Ectodermal cell (in vitro differentiated cells): ENCODE measurements around the gene ABCG8.

Experiments used
- H3K27ac ChIP-seq: 2 replicates; pipeline ENCODE4 v1.7.0; 2013; ENCODE audit warnings: mild to moderate bottlenecking, low read depth, low read length; ENCODE audit not compliant: insufficient read depth, poor library complexity, severe bottlenecking
- H3K27me3 ChIP-seq: 2 replicates; pipeline ENCODE4 v1.7.0; 2013; ENCODE audit warnings: mild to moderate bottlenecking, low read length; ENCODE audit not compliant: insufficient read depth, control insufficient read depth, poor library complexity, severe bottlenecking
- H3K36me3 ChIP-seq: one replicate; pipeline ENCODE4 v1.7.0; 2013; ENCODE audit warnings: low read length; ENCODE audit not compliant: control insufficient read depth, insufficient read depth
- H3K4me1 ChIP-seq: one replicate; pipeline ENCODE4 v1.7.0; 2013; ENCODE audit warnings: low read length; ENCODE audit not compliant: control insufficient read depth, insufficient read depth
- H3K4me3 ChIP-seq: 2 replicates; pipeline ENCODE4 v1.7.0; 2013; ENCODE audit warnings: low read depth, low read length, control low read depth; ENCODE audit not compliant: insufficient read depth
- H3K9me3 ChIP-seq: 2 replicates; pipeline ENCODE4 v1.7.0; 2013; ENCODE audit warnings: mild to moderate bottlenecking, low read length, moderate library complexity; ENCODE audit not compliant: control insufficient read depth
- WGBS, 2 experiments: methylation state at CpG; one replicate each; pipeline ENCODE4 v1.1.7; 2013; ENCODE audit warnings: missing lambda C conversion rate in 2 of 2; 5-methylcytosine and 5-hydroxymethylcytosine counted together

The ABCG8 gene

GRCh38 chr2:43806719-43807031 is 32.1 kb upstream of the ABCG8 start:
- H3K27me3 ChIP-seq, result no peaks in the 10 kb centered on the region
- no peaks in the 10 kb centered on the region for H3K9me3 ChIP-seq
- no peak overlapping the region for H3K4me3 ChIP-seq
- WGBS, 2 experiments, result 94 to 98% methylated on average over 2 of the region's 2 CpGs
- no peaks in the 10 kb centered on the region for H3K36me3 ChIP-seq
- no peak overlapping the region for H3K27ac ChIP-seq
- H3K4me1 ChIP-seq, result no peaks in the 10 kb centered on the region

DNA sequence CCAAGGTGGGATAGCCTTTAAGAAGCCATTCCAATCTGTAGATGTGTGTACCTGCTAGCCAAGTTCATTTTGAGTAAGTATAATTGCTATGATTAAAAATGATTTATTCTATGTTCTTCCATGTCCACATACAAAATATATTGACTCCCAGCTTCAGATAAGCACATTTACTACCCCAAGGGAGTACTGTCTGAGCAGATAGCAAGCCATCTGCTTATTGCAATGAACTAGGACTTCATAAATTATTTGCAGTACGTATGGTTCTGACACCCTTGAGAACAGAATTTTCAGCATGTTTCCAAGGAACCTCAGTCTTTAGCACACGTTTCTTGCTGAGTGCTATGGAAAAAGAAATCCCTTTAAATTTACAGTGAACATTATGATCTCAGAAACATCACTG is 28.3 kb upstream of the ABCG8 start:
- H3K36me3 ChIP-seq, result no peaks in the 10 kb centered on the region
- H3K9me3 ChIP-seq, result no peaks in the 10 kb centered on the region
- H3K27ac ChIP-seq, result no peak overlapping the region
- H3K4me1 ChIP-seq, result no peaks in the 10 kb centered on the region
- 78 to 89% methylated on average over 2 of the region's 2 CpGs for WGBS, 2 experiments
- H3K27me3 ChIP-seq, result no peaks in the 10 kb centered on the region
- no peak overlapping the region for H3K4me3 ChIP-seq

DNA sequence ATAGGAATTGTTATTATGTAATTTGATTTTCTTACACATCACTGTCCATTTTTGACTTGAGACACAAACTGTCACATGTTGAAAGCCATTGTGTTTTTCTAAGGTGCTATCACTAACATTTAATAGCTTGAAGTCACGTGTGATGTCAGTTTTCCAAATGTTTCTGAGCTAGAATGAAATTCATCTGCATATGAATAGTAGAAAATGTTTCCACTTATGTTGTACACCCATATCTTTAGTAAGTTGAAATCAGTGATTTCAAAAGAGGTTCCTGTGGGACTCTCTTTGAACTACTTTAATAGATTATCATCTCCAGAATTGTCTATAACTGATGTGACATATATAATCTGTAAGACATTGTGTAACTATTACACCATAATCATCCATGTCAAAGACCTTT is 27.9 kb upstream of the ABCG8 start:
- no peaks in the 10 kb centered on the region for H3K9me3 ChIP-seq
- 89% methylated on average over 1 of the region's 1 CpG; no CpG with 5 or more reads in 1 of the 2 experiments for WGBS, 2 experiments
- no peaks in the 10 kb centered on the region for H3K4me1 ChIP-seq
- no peaks in the 10 kb centered on the region for H3K27me3 ChIP-seq
- H3K4me3 ChIP-seq, result no peak overlapping the region
- no peak overlapping the region for H3K27ac ChIP-seq
- no peaks in the 10 kb centered on the region for H3K36me3 ChIP-seq

DNA sequence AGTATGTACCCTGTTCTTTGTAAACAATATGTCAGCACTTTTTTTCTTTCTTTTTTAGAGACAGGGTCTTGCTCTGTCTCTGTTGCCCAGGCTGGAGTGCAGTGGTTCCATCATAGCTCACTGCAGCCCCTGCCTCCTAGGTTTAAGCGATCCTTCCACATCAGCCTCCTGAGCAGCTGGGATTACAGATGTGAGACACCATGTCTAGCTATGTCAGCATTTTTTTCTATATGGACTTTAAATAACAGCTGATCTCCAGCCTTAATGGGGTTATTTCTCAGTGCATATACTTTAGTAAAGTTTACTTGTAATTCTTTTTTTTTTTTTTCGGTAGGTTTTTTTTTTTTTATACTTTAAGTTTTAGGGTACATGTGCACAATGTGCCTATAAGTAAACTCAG is 26.8 kb upstream of the ABCG8 start:
- 91 to 95% methylated on average over 1 of the region's 2 CpGs for WGBS, 2 experiments
- Histone ChIP-seq H3K36me3 (no peaks in the 10 kb centered on the region), H3K9me3 (no peaks in the 10 kb centered on the region), H3K4me3 (no peak overlapping the region), H3K4me1 (no peaks in the 10 kb centered on the region), H3K27ac (no peak overlapping the region), H3K27me3 (no peaks in the 10 kb centered on the region)

- Histone ChIP-seq H3K4me3 (no peak overlapping the region), H3K9me3 (no peaks in the 10 kb centered on the region), H3K4me1 (no peaks in the 10 kb centered on the region), H3K27me3 (no peaks in the 10 kb centered on the region), H3K36me3 (no peaks in the 10 kb centered on the region), H3K27ac (no peak overlapping the region)
- 87 to 94% methylated on average over 2 of the region's 2 CpGs for whole genome bisulfite sequencing, 2 experiments
These were observed 25.8 kb upstream of the ABCG8 start for GRCh38 chr2:43812947-43813346.

GRCh38 chr2:43814711-43815110 is 24.1 kb upstream of the ABCG8 start:
- Histone ChIP-seq H3K4me1 (no peaks in the 10 kb centered on the region), H3K4me3 (no peak overlapping the region), H3K27me3 (no peaks in the 10 kb centered on the region), H3K36me3 (no peaks in the 10 kb centered on the region), H3K27ac (no peak overlapping the region), H3K9me3 (no peaks in the 10 kb centered on the region)
- 100% methylated on average over 1 of the region's 3 CpGs; no CpG with 5 or more reads in 1 of the 2 experiments for WGBS, 2 experiments

- Histone ChIP-seq H3K36me3 (no peaks in the 10 kb centered on the region), H3K27me3 (no peaks in the 10 kb centered on the region), H3K27ac (no peak overlapping the region), H3K4me3 (no peak overlapping the region), H3K9me3 (no peaks in the 10 kb centered on the region), H3K4me1 (no peaks in the 10 kb centered on the region)
- 91 to 95% methylated on average over 4 to 5 of the region's 5 CpGs for WGBS, 2 experiments
These were observed 20.0 kb upstream of the ABCG8 start for GRCh38 chr2:43818761-43819160.

DNA sequence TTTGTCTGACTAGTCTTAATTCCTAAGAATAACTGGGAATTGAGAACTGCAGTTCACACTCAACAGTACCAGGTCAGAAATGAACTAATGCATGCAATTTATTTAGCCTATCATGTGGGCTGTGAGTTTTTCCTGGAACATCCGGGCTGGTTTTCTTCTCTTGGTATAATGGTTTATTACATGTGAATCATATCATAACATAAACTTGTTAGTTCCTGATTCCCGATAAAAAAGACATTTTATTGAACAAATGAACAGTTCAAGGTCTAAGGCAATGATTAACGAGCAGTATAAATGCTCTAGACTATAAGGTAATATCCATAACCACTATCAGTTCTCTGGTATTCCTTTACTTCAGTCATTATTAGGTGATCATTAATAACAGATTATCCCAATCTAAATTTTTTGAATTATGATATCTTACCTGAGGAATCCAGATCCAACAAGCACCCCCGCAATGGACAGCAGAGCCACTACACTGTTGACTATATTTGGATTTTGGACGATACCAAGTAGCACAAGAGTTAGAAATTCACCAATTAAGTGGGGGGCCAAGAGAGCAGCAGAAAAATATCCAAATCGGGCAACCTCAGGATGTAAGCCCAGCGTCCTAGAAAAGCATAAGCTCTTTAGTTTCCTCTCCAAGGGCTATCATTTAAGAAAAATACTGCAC is 19.1 kb upstream of the ABCG8 start:
- Histone ChIP-seq H3K4me3 (no peak overlapping the region), H3K27ac (no peak overlapping the region)
- WGBS, 2 experiments, result 91 to 98% methylated on average over 6 of the region's 7 CpGs

DNA sequence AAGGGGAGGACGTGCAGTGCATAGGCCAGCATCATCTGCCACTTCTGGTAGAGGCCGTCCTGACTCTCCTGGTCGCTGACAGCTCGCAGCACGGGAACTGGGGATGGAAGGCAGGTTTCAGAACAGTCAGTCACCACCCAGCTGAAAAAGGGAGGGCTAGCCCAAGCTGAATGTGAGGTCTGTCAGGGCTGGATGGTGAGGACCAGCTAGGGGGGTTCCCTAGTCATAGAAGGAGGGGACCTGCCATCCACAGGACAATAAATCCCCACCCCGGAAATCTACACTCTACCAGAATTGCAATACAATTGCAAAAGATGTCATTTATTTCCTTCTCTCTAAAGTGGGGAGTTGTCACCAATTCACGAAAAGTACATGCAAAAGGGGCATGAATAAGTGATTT is 15.9 kb upstream of the ABCG8 start:
- H3K4me3 ChIP-seq, result no peak overlapping the region
- H3K36me3 ChIP-seq, result no peaks in the 10 kb centered on the region
- no peaks in the 10 kb centered on the region for H3K4me1 ChIP-seq
- H3K9me3 ChIP-seq, result no peaks in the 10 kb centered on the region
- 90 to 93% methylated on average over 6 to 7 of the region's 7 CpGs for WGBS, 2 experiments
- no peak overlapping the region for H3K27ac ChIP-seq
- no peaks in the 10 kb centered on the region for H3K27me3 ChIP-seq

More for the DNA sequence above, 19.1 kb upstream of the ABCG8 start:
- no peaks in the 10 kb centered on the region for H3K4me1 ChIP-seq
- no peaks in the 10 kb centered on the region for H3K9me3 ChIP-seq
- H3K27me3 ChIP-seq, result no peaks in the 10 kb centered on the region
- H3K36me3 ChIP-seq, result no peaks in the 10 kb centered on the region

DNA sequence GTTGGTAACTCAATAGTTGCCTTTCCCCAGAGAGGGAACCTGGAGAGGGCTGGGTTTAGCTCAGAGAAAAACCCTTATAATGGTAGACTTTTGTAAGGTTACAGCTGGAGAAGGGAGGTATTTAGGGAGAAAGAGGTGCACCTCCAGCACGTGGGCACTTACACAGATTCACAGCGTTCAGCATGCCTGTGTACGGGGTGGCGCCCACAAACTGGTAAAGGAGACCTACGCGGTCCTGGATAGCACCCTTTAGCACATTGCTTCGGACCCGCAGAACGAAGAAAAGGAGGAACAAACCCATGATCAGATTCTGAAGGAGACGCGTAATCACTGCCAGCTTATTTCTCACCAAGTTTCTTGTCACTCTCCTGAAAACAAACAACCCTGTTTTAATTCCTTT is 15.0 kb upstream of the ABCG8 start:
- H3K9me3 ChIP-seq, result no peaks in the 10 kb centered on the region
- H3K27me3 ChIP-seq, result no peaks in the 10 kb centered on the region
- no peaks in the 10 kb centered on the region for H3K36me3 ChIP-seq
- no peak overlapping the region for H3K4me3 ChIP-seq
- 92% methylated on average over 11 of the region's 11 CpGs for WGBS, 2 experiments
- no peak overlapping the region for H3K27ac ChIP-seq
- no peaks in the 10 kb centered on the region for H3K4me1 ChIP-seq

GRCh38 chr2:43824512-43824911 is 14.3 kb upstream of the ABCG8 start:
- Histone ChIP-seq H3K9me3 (no peaks in the 10 kb centered on the region), H3K27ac (no peak overlapping the region), H3K4me1 (no peaks in the 10 kb centered on the region), H3K36me3 (no peaks in the 10 kb centered on the region), H3K27me3 (no peaks in the 10 kb centered on the region), H3K4me3 (no peak overlapping the region)
- WGBS, 2 experiments, result 95 to 100% methylated on average over 2 of the region's 2 CpGs
